Hepatic stellate cell (primary cell): ENCODE results near the gene DVL2.
"Not testable (repeated sequence)": the region's sequence is repeated elsewhere in the genome, so short reads cannot be mapped to it uniquely, and the experiment has no call there.

Experiments
- DNase-seq: peaks from one replicate; pipeline ENCODE4 v3.0.0; 2011; ENCODE audit warnings: low spot score

The DVL2 gene

GRCh38 chr17:7256766-7257456 is 22.6 kb upstream of the DVL2 start:
- no peak for DNase-seq

DNA sequence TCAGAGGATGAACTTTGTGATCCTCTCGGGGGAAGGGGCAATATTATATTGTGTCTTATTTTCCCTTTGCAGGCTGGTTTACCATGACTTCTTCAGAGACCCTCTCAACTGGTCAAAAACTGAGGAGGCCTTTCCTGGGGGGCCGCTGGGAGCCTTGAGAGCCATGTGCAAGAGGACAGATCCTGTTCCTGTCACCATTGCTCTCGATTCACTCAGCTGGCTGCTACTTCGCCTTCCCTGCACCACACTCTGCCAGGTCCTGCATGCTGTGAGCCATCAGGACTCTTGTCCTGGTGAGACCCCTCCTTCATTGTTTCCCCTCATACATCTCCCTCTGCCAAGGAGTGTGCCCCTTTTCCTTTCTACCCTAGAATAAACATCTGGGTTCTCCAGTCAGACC is 20.2 kb upstream of the DVL2 start:
- DNase-seq: no peak

DNA sequence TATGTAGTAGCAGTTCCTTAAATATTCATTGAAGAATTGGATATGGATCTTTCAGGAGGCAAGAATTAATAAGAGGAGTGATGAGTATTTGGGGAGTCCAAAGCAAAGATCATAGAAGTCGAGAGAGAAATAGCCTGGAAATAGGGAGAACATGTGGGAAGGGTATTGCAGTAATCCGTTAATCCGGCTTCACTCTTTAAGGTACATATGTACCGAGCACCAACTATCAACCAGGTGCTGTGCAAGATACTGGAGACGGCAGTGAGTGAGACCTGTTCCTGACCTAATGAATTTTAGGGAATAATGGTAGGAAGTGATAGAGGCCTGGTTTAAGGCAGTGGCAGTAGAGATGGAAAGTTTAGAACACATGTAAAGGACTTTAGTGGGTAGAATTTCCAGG is 18.8 kb upstream of the DVL2 start:
- DNase-seq: no peak

DNA sequence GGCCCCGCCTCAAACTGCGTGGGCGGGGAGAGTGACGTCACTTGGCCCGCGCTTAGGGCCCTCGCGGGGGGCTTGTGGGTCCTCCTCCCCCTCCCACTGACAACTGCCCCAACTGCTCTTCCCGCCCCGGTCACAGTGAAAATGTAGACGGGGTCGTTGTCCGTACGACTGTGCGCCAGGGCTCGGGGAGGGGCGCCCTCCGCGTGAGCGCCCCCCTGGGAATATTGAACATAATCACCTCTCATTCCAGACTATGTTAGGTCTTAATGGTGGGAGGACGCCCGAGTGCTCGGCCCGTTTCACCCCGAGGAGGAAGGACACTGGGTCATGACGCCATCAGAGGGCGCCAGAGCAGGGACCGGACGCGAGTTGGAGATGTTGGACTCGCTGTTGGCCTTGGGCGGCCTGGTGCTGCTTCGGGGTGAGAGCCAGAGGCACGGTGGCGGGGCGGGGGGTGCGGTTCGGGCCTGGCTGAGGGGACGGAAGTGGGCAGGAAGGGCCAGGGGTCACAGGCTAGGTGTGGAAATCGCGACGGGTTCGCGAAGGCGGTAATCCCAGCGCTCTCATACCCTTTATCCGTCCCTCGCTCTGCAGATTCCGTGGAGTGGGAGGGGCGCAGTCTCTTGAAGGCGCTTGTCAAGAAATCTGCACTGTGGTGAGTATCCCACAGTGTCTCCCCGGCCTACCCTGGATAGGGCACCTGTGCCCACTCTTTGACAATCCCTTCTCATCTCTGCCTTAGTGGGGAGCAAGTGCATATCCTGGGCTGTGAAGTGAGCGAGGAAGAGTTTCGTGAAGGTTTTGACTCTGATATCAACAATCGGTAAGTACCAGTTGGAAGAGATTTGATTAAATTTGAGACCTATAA is 18.1 kb upstream of the DVL2 start, which contains the start of gene ELP5:
Gene ELP5 (plus strand): TSS at position 40 of the 868 bp plus-strand sequence. CDS start 336 bp downstream, at position 376.
- DNase-seq: peak; percentile 94

DNA sequence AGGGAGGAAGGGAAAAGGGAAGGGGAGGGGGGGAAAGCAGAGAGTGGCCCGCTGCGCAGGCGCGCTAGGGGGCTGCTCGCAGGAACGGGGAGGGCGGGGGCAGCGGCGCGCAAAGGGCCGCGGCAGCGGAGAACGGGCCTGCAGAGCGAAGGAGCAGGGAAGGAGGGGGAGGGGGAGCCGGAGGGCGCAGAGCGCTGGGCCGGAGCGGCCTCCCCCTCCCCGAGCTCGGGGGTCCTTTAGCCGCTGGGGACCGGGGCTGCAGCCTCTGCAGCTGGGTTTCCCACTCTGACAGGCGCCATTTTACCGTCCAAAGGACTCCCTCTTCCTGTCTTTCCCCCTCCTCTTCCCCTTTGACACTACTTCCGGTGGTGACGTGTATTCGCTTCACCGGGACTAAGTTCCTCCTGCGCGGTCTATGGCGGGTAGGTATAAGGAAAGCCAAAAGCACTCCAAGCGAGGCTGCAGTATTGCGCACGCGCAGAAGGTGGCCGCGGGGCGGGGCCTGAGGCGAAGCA is 17.4 kb upstream of the DVL2 start, which contains the start of gene CTDNEP1:
Gene CTDNEP1 (minus strand): TSS at position 74 of the 515 bp plus-strand sequence. CDS start 438 bp downstream, outside the sequence.
- peak; percentile 99 for DNase-seq

DNA sequence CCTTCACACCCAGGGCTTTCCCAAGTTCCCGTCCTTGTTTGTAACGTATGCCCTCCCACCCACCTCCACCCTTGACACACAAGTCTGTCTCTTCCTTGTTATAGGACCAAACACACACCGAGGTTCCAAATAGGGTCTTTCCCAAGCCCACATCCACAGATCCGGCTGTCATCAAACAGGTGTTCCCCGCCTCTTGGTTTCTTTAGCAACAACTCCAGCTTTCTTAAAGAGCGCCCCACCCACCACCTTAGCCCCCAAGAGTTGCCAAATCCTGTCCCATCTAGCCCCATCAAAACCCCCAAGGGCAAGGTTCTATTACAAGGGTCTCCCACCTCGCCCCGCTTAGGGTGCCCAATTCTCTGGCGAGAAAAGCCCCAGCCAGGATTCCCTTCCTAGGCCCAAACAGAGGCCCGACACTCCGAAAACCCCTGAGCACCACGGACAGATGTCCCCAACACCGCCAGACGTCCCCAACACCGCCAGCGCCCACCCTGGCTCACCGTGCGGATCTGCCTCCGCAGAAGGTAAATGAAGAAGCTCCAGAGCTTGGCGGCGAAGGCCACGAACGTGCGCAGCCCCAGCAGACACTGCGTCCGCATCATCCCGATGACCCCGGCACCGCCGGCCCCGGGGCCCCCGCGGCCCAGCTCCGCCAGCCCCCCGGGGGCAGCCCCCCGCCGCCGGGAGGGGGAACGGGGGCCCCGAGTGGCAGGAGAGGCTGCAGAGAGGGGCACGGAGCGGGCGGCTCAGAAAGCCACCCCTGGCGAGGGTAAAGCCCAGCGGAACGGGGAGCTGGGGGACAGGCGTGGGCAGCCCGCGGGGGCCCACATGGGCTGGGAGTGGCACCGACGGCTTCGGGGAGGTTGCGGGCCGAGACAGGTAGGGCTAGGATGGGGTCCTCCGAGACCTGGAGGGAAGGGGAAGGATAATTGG is 16.6 kb upstream of the DVL2 start:
- DNase-seq: no peak

- DNase-seq: no peak
Measured at GRCh38 chr17:7249830-7250229, 15.5 kb upstream of the DVL2 start.

DNA sequence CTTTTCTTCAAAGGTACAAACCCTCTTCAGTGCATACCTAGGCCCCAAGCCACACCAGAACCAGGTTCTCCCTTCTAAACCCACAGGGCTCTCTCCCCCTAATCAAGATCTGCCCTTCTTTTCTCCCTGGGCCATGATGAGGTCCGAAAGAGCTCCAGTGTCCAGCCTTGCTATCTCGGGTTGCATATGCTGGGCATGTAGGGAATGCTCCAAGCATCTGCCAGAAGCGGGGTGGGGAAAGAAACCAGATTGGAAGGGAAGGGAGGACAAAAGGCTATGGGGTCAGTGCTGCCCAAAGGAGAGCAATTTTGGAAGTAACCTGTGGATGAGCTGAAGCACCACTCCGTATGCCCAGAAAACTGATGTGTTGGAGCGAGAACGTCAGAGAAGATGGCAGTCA is 14.9 kb upstream of the DVL2 start:
- DNase-seq: no peak

- DNase-seq: no peak
Measured at GRCh38 chr17:7248796-7249195, 14.5 kb upstream of the DVL2 start.

DNA sequence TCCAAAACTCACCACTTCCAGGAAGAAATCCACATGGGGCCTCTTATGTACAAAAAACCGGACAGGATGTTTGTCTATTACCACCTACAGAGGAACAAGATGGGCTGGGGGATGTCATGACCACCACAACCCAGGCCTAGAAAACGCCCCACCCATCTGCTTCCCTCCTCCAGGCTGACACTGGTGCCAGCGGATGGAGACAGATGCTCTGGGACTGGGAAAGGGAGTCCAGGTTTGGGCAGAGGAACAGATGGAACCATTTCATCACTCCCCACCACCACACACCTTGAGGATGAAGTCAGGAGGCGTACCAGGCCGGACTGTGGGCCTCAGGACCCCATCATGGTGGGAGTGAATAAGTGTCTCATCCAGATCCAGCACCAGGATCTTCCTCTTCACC is 12.5 kb upstream of the DVL2 start:
- DNase-seq: no peak

DNA sequence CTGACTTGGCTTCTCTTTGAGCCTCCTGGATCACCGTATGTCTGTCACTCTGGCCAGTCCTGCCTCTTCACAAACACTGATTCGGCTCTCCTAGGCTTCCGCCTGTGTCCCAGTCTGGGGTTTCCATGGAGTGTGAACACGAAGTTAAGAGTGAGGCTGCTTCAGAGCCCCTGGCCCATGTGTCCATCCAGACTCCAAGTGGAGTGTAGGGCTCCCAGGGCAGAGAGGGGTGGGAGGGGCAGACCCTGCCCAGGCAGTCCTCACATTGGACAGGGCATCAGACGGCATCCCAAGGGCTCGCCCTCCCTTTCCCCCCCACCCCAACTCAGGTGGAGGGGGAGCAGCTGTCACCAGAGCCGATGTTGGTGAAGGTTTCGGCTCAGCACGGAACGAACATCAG is 9.5 kb upstream of the DVL2 start:
- DNase-seq: not testable (repeated sequence)

DNA sequence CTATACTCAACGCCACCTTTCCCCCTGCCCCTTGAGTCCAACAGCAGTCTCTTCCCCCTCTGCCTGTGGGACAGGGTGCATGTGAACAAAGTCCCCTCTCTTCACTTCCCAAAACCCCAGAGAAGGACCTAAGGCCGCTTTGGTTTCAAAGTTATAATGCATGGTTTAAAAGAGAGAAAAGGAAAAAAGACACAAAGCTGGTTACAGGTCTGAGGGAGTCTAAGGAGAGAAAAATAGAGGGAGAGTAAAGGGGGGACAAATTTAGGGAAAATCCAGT is 9.1 kb upstream of the DVL2 start:
- no peak for DNase-seq

DNA sequence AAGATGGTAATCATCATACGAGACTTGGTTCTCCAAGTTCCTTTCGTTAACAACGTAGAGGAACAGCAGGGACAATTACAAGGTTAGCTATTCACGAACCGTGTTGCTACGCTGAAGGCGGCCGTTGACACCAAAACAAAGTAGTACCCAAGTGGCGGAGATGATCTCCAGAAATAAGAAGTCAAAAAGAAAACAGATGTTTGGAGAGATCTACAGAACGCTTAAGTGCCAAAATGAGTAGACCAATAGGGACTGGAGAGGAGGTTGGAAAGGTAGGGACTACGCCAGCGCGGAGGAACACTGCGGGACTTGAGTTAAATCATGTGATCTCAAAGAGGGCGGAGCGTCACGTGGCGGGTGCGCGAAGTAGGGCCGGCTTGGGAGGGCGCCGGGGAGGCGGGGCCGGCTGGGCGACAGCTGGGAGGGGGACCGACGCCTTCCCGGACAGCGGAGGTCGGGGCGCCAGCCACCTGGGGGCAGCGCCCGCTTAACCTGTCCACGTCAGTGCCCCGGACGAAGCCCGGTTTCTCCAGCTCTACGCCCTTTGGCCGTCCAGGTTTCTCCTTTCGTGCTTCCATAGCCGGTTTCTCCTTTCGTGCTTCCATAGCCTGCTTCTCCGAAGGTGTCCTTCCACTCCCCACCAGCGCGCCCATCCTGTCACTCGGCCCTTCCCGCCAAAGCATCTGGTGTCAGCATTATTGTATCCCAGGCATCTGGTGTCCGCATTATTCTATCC is 8.6 kb upstream of the DVL2 start:
- peak; percentile 94 for DNase-seq

DNA sequence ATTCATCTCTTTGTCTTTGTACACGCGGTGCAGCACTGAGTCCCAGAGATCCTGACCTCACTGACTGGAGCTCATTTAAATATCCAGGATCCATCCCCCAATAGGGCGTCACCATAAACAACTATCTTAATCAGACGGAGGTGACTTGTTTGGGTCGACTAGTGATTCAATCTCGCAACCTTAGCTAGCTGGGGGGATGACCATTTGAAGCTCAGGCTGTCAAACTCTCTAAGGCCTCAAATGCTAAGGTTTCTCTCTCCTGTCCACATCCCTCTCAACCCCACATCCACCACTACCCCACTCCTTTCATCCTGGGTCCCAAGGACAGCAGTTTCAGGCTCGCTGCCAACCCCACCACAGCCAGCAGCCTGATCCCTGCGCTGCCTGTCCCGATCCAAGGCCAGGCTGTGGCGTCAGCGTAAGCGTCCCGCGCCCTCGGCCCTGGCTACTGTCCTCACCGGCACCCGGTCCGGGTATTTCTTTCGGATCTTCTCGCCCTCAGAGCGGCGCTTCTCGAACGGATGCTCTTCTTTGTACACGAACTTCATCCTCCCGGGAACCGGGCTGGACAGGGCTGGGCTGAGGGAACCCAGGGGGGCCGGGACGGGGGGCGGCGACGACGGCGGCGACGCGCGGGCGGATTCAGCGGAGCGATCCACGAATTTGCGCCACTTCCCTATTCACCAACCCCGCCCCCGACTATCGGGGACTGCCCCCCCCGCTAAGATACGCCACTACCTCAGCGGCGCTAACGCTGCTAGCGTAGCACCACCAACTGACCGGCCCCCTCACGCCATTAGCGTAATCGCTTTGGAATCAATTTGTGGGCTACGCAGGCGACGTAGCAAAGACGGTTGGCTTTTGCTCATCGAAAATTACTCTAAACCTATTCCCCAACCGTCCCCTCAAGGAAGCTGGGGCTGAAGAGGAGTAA is 7.7 kb upstream of the DVL2 start, which contains the start of gene GABARAP:
Gene GABARAP (minus strand): TSS at position 667 of the 934 bp plus-strand sequence. CDS start 119 bp downstream, at position 548.
- peak; percentile 86 for DNase-seq

DNA sequence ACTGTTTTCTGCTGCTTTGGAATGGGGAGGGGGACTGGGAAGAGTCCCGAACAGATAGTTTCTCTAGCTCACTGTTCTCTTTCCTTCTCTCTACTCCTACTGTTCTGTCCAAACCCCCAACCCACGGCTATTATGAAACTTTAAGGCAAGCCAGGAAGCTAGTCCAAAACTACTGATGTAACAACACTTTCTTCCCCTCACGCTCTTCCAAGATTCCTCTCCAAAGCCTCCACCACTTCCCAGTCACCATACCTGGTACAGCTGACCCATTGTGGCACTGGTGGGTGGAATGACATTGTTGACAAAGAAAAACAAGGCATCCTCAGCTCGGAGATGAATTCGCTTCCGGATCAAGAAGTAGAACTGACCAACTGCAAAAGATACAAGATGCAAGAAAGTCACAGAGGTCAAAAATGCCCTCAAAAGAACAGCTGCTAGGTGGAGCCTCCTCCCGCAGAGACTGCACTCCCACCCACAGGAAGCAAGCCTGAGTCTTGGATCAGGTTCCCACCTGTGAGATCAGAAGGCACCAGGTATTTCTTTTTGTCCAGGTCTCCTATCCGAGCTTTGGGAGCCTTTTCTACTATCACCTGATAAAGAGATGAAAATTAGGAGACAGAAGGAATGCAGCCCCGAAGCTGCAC is 6.9 kb upstream of the DVL2 start:
- no peak for DNase-seq

DNA sequence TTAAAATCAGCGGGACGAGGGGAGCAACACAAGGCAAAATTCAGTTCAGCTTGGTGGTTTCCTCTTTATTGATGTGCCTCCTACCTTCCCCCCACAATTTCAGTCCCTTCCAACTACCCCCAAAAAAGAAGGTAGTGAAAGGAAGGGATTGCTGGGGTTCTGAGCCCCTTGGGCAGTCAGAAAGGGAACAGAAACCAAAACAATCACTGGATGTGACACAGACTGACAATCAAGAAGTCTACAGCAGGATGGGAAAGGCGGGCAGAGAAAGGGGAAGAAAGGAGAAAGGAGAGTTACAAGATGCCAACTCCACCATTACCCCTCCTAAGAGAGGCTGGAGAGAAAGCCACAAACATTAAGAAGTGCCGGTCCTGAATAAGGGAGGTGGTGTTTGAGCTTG is 6.1 kb upstream of the DVL2 start:
- no peak for DNase-seq

GRCh38 chr17:7239091-7240027 is 5.0 kb upstream of the DVL2 start, which contains the start of gene PHF23:
Gene PHF23, minus strand, starts transcription at chr17:7239457. Its CDS starts 178 bp downstream, at chr17:7239279.
- DNase-seq: peak; percentile 100

- DNase-seq: peak; percentile 62
Measured at GRCh38 chr17:7238420-7239090, 4.2 kb upstream of the DVL2 start.
